NOMO-1 (cell line): ENCODE results near the gene EFCC1.

Experiments used
- DNase-seq, 2 experiments: peaks; one replicate each; lab custom pipeline; 2025; ENCODE audit not compliant: unreplicated experiment in 2 of 2; lab: John Stamatoyannopoulos, UW

Gene EFCC1

GRCh38 chr3:129001101-129001805, at the start of gene EFCC1:
Gene EFCC1, plus strand, starts transcription at chr3:129001304. Its CDS starts 325 bp downstream, at chr3:129001629.
- DNase-seq, result no peak

GRCh38 chr3:128956440-128956839, 44.7 kb upstream of the EFCC1 start:
- no peak for DNase-seq

DNA sequence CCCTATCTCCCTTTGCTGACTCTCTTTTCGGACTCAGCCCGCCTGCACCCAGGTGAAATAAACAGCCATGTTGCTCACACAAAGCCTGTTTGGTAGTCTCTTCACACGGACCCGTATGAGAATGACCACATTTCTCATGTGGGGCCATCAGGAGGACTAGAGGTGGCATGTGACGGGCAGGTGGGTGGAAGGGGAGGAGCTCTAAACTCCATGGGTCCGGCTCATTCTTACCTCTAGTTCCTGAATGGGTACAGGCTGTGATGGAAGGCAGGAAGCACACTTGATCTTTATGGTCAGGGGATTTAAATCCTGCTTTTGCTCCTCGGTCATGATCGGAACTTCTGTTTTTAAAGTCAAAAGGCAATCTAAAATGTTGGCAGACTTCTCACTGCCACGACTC, 35.8 kb upstream of the EFCC1 start:
- DNase-seq, result no peak

DNA sequence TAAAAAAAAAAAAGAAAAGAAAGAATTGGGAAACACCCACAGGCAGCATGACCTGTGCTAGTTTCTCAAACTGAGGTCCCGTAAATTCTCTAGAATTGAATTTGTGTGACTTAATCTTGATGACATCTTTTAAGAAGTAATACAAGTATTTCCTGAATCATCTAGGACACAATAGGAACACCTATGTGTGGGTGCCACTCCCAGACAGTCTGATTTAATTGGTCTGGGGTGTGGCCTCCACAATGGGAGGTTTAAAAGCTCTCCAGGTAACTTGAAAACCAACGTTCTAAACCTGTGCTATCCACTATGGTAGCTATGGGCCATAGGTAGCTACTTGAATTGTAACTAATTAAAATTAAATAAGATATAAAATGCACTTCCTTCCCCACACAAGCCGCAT, 35.3 kb upstream of the EFCC1 start:
- no peak for DNase-seq

DNA sequence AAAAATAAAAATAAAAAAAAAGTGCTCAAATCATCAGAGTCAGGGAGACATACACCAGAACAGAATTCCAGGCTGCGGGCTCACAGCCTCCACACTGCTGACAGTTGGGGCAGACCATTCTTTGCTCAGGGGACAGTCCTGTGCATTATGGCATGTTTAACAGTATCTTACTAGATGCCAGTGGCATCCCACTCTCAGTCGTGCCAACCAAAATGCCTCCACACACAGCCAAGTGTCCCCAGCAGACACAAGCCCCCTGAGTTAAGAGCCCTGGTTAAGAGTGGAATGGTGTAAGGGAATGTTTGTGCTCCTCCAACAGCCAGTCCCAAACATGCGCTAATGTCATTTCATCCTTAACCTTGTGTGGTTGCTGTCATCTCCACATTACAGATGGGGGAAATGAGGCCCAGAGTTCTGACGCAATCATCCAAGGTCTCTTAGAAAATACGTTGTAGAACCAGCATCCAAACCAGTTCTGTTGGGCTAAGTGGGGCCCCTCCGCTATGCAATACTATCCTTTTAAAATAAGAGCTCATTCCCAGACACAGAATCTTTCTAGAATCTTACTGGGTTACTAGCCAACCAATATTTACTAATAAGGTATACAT, 33.3 kb upstream of the EFCC1 start:
- no peak for DNase-seq

- DNase-seq, result peak; percentile 53 to 67
These were observed 30.9 kb upstream of the EFCC1 start for GRCh38 chr3:128969993-128970739.

GRCh38 chr3:128970740-128971047, 30.4 kb upstream of the EFCC1 start:
- peak; percentile 43 to 53 for DNase-seq

GRCh38 chr3:128971421-128972100, 29.5 kb upstream of the EFCC1 start:
- peak; percentile 76 to 85 for DNase-seq

GRCh38 chr3:128973988-128974564, 27.0 kb upstream of the EFCC1 start:
- peak; percentile 70 to 95 for DNase-seq

DNA sequence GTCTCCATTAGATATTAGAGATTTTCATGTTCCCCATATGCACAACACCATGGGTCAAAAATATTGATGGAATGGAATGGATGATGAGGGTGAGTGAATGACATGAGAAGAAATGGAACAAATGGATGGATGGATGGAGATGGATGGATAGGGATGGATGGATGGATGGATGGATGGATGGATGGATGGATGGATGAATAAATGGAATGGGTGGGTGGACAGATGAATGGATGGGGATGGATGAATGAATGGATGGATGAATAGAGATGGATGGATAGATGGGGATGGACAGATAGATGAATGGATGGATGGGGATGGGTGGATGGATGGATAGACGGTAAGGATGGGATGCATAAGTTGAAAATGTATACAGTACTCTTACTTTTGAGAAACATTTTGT, 25.8 kb upstream of the EFCC1 start:
- DNase-seq, result no peak

GRCh38 chr3:128983293-128984069, 17.6 kb upstream of the EFCC1 start:
- no peak for DNase-seq

GRCh38 chr3:128984596-128984995, 16.5 kb upstream of the EFCC1 start:
- DNase-seq, result no peak

- no peak for DNase-seq
These were observed 13.6 kb upstream of the EFCC1 start for GRCh38 chr3:128987302-128988100.

DNA sequence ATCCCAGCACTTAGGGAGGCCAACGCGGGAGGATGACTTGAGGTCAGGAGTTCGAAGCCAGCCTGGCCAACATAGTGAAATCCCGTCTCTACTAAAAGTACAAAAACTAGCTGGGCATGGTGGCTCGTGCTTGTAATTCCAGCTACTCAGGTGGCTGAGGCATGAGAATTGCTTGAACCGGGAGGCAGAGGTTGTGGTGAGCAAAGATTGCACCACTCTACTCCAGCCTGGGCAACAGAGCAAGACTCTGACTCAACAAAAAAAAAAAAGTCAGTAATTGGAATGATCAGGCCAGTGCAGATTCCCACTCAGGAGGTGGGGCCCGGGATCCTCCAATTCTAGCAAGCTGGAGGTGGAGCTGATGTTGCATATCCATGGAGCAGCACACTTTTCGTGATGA, 12.8 kb upstream of the EFCC1 start:
- DNase-seq, result no peak

DNA sequence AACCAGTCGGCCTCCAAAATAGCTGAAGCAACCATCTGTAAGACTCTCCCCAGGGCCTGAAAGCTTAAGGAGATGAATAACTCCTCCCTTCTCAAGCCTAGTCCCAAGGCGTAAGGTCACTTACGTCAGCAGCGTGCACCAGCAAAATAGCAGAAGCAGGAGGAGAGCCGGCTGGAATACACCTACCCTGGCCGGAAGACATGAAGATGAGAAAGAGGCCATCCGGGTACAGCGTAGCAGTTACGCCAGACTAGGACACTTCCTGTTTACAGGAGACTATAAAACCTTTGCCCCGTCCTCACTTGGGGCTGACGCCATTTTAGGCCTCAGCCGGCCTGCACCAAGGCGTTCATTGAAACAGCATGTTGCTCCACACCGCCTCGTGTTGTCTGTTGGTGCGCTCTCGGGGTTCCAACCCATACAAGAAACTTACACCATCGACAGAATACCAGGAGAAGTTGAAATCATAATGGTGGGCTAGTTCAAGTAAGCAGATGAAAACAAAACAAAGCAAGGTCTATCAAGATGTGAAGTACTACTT, 9.7 kb upstream of the EFCC1 start:
- DNase-seq, result peak; percentile 93 to 98

- DNase-seq, result no peak
These were observed 8.1 kb upstream of the EFCC1 start for GRCh38 chr3:128992926-128993460.

DNA sequence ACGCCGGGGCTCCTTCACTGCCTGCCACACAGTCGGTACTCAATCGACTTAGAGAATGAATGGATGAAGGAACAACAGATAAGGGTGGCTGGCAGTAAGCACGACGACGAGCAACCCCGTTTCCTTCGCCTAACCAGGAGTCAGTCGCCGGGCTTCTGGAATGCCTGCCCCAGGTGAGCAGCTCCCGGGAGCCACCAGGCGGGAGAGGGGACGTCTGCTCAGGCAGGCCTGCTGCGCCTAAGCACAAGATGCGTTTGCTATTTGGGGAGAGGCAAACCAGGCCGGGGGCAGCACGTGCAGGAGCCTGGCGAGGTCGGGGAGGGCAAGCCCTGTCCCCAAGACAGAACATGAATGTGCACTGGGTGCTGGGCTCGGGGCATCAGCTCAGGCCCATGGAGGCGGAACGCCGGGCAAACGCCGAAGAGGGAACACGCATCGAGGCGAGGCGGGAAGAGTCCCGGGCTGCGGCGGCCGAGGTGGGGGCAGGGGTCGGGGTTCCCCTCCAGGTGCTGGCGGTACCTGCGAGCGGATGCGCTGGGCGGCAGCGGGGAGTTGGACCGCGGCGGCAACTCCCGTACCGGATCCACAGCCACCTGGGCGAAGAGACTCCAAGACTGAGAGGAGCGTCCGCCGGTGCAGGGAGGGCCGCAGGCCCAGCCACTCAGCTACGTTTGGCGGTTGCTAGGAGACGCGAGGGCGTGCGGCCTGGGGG, 7.5 kb upstream of the EFCC1 start, which contains the start of gene CFAP92:
TSS of gene CFAP92 (minus strand) at position 616 of the 712 bp plus-strand sequence. CDS start 772 bp downstream, outside the sequence.
- DNase-seq, result peak; percentile 61 to 78

GRCh38 chr3:128994173-128994512, 7.0 kb upstream of the EFCC1 start:
- DNase-seq, result no peak
